Upper lobe of left lung (tissue), 4 donors: ENCODE data around the gene KIRREL3.

Source experiments
- EP300 ChIP-seq, 4 donors: sonication (generic); formaldehyde crosslinking; IDR thresholded peaks; one replicate each; pipeline ENCODE4 v1.5.1; 2017; ENCODE audit warnings: antibody characterized with exemption in 4 of 4, control low read depth in 2 of 4
- POLR2A ChIP-seq, 4 donors: fragments of 450-650 bp; IDR thresholded peaks; one replicate each; pipeline ENCODE4 v1.5.1; 2016 to 2017; ENCODE audit warnings: antibody characterized with exemption in 4 of 4, mild to moderate bottlenecking in 2 of 4
- POLR2AphosphoS5 ChIP-seq, 2 donors: sonication (generic); formaldehyde crosslinking; IDR thresholded peaks; one replicate each; pipeline ENCODE4 v1.5.1; 2017; ENCODE audit warnings: antibody characterized with exemption in 2 of 2
- TF ChIP-seq, protein P1 (sequence below), 6 experiments: fragments of 450-650 bp in 4 of 6; fragments of 200-600 bp in 2 of 6; sonication (generic) in 2 of 6; IDR thresholded peaks; one replicate each; pipeline ENCODE4 v1.5.1; 2016 to 2019; ENCODE audit warnings: antibody characterized with exemption in 6 of 6

- no peak for TF ChIP-seq POLR2A (IDR thresholded peaks at IDR 0.05)
- TF ChIP-seq, protein P1, sequence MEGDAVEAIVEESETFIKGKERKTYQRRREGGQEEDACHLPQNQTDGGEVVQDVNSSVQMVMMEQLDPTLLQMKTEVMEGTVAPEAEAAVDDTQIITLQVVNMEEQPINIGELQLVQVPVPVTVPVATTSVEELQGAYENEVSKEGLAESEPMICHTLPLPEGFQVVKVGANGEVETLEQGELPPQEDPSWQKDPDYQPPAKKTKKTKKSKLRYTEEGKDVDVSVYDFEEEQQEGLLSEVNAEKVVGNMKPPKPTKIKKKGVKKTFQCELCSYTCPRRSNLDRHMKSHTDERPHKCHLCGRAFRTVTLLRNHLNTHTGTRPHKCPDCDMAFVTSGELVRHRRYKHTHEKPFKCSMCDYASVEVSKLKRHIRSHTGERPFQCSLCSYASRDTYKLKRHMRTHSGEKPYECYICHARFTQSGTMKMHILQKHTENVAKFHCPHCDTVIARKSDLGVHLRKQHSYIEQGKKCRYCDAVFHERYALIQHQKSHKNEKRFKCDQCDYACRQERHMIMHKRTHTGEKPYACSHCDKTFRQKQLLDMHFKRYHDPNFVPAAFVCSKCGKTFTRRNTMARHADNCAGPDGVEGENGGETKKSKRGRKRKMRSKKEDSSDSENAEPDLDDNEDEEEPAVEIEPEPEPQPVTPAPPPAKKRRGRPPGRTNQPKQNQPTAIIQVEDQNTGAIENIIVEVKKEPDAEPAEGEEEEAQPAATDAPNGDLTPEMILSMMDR (IDR thresholded peaks at IDR 0.05), result no peak
- no peak for TF ChIP-seq POLR2AphosphoS5 (IDR thresholded peaks at IDR 0.05)
- no peak for TF ChIP-seq EP300 (IDR thresholded peaks at IDR 0.05)
Observed at GRCh38 chr11:126529037-126529436, 471.5 kb downstream of the KIRREL3 start.
